Midbrain (tissue), 1 donor: Measurements from ENCODE around the gene FAM174A.
"Not testable (repeated sequence)": the region's sequence is repeated elsewhere in the genome, so short reads cannot be mapped to it uniquely, and the experiment has no call there.

Experiments used
- DNase-seq: peaks from one replicate; lab custom pipeline; 2025; lab: John Stamatoyannopoulos, UW

The FAM174A gene

GRCh38 chr5:100575815-100576214 is 40.6 kb downstream of the FAM174A start:
- DNase-seq = no peak

- DNase-seq = no peak
Measured at GRCh38 chr5:100576217-100576751, 41.1 kb downstream of the FAM174A start.

- DNase-seq = no peak
Measured at GRCh38 chr5:100577506-100577905, 42.3 kb downstream of the FAM174A start.

GRCh38 chr5:100584069-100584468 is 48.9 kb downstream of the FAM174A start:
- no peak for DNase-seq

GRCh38 chr5:100584889-100585288 is 49.7 kb downstream of the FAM174A start:
- DNase-seq = no peak

- DNase-seq = no peak
Measured at GRCh38 chr5:100590867-100591266, 55.7 kb downstream of the FAM174A start.

GRCh38 chr5:100595152-100595811 is 60.1 kb downstream of the FAM174A start:
- no peak for DNase-seq

- no peak for DNase-seq
Measured at GRCh38 chr5:100595812-100596173, 60.6 kb downstream of the FAM174A start.

- no peak for DNase-seq
Measured at GRCh38 chr5:100598446-100598845, 63.3 kb downstream of the FAM174A start.

- DNase-seq = no peak
Measured at GRCh38 chr5:100600298-100600994, 65.3 kb downstream of the FAM174A start.

GRCh38 chr5:100603141-100603540 is 68.0 kb downstream of the FAM174A start:
- DNase-seq = no peak

- DNase-seq = not testable (repeated sequence)
Measured at GRCh38 chr5:100604021-100604420, 68.8 kb downstream of the FAM174A start.

- DNase-seq = no peak
Measured at GRCh38 chr5:100609594-100609993, 74.4 kb downstream of the FAM174A start.

GRCh38 chr5:100614308-100614707 is 79.1 kb downstream of the FAM174A start:
- DNase-seq = no peak

GRCh38 chr5:100615362-100615761 is 80.2 kb downstream of the FAM174A start:
- no peak for DNase-seq

GRCh38 chr5:100616291-100616690 is 81.1 kb downstream of the FAM174A start:
- no peak for DNase-seq

GRCh38 chr5:100616981-100617380 is 81.8 kb downstream of the FAM174A start:
- DNase-seq = no peak

GRCh38 chr5:100623719-100624118 is 88.5 kb downstream of the FAM174A start:
- no peak for DNase-seq

- no peak for DNase-seq
Measured at GRCh38 chr5:100634937-100635534, 99.9 kb downstream of the FAM174A start.
